HepG2 (cell line): ENCODE measurements around the gene ANKS4B. TPM values are rescaled to one million over a fixed set of nuclear protein-coding genes. Genes with fewer than 3 reads are reported as not detected.

Experiments used
- ATAC-seq: fragments of 200-7000 bp; cut with Tn5 transposase; 3 replicates; pipeline ENCODE4 v1.9.1; 2020; ENCODE audit warnings: mild to moderate bottlenecking, moderate library complexity
- BruUV-seq: library from RNA; stranded (reverse); fragments of 400-500 nt; replicated peaks from 2 replicates; lab custom pipeline; 2021; lab: Mats Ljungman, UMichigan
- CTCF ChIA-PET: fragments of 300-600 bp; formaldehyde crosslinking; extraction: SDS; loops from one replicate; lab custom pipeline; 2021; ENCODE audit warnings: low total read pairs, inconsistent platforms, low intra/inter-chr PET ratio; lab: Yijun Ruan, JAX
- POLR2A ChIA-PET: fragments of 350-600 bp; sonication (Branson Sonifier 250); formaldehyde crosslinking; loops from one replicate; lab custom pipeline; 2020; ENCODE audit warnings: antibody characterized with exemption, inconsistent platforms; lab: Yijun Ruan, JAX
- DNase-seq: peaks from one replicate; pipeline ENCODE4 v3.0.0-alpha.2; 2015; ENCODE audit warnings: low spot score
- FAIRE-seq: peaks from 3 replicates; lab custom pipeline; 2011; peaks lifted over from hg19 to GRCh38; lab: Jason Lieb, UNC
- H2AFZ ChIP-seq: one replicate; pipeline ENCODE4 v1.6.1; 2011; ENCODE audit warnings: low read length, inconsistent platforms
- H3K27ac ChIP-seq: fragments of 300-600 bp; 3 replicates; pipeline ENCODE4 v1.8.0; 2011; ENCODE audit warnings: mixed run types, mild to moderate bottlenecking, mixed read lengths, low read length, inconsistent platforms; ENCODE audit not compliant: insufficient read depth; ENCODE audit errors: extremely low read length
- H3K27me3 ChIP-seq, 2 experiments: fragments of 200-600 bp in 1 of 2; 2 replicates in 1 of 2; 3 replicates in 1 of 2; pipeline versions ENCODE4 v1.6.0 to v1.8.0; 2011; ENCODE audit warnings: low read length in 2 of 2, mild to moderate bottlenecking in 2 of 2, moderate library complexity in 2 of 2, inconsistent platforms in 1 of 2; ENCODE audit not compliant: insufficient read depth in 2 of 2, control insufficient read depth in 1 of 2
- H3K36me3 ChIP-seq, 2 experiments: fragments of 200-600 bp in 1 of 2; replicated peaks in 1 of 2; 2 replicates in 1 of 2; 3 replicates in 1 of 2; pipeline versions ENCODE4 v1.5.1 to v1.8.0; 2011; ENCODE audit warnings: low read length in 2 of 2, inconsistent platforms in 1 of 2; ENCODE audit not compliant: insufficient read depth in 2 of 2, control insufficient read depth in 1 of 2
- H3K4me1 ChIP-seq: 2 replicates; pipeline ENCODE4 v1.5.1; 2012; ENCODE audit warnings: low read length, inconsistent platforms; ENCODE audit not compliant: insufficient read depth
- H3K4me2 ChIP-seq: 2 replicates; pipeline ENCODE4 v1.6.0; 2011; ENCODE audit warnings: low read depth, low read length, inconsistent platforms
- H3K4me3 ChIP-seq, 3 experiments: fragments of 200-600 bp in 1 of 3; sonication (generic), shearing (Covaris generic) in 1 of 3; replicated peaks in 1 of 3; 2 replicates each; pipeline ENCODE4 v1.5.1; 2011 to 2016; ENCODE audit warnings: low read length in 3 of 3, inconsistent platforms in 2 of 3, low read depth in 2 of 3, mild to moderate bottlenecking in 2 of 3, control low read depth in 1 of 3, mixed read lengths in 1 of 3; ENCODE audit not compliant: insufficient read depth in 1 of 3
- H3K79me2 ChIP-seq: one replicate; pipeline ENCODE4 v1.6.1; 2011; ENCODE audit warnings: low read length, inconsistent platforms; ENCODE audit not compliant: insufficient read depth
- H3K9ac ChIP-seq: 2 replicates; pipeline ENCODE4 v1.6.0; 2011; ENCODE audit warnings: mild to moderate bottlenecking, low read depth, low read length, inconsistent platforms; ENCODE audit not compliant: insufficient read depth
- H3K9me3 ChIP-seq: 2 replicates; pipeline ENCODE4 v1.5.1; 2012; ENCODE audit warnings: mild to moderate bottlenecking, low read length
- H4K20me1 ChIP-seq: 2 replicates; pipeline ENCODE4 v1.6.0; 2011; ENCODE audit warnings: inconsistent platforms, mild to moderate bottlenecking, low read length, moderate library complexity; ENCODE audit not compliant: insufficient read depth
- CBX2 ChIP-seq, 2 experiments: fragments of 200-600 bp in 1 of 2; sonication (generic); formaldehyde crosslinking in 1 of 2; IDR thresholded peaks; 2 replicates each; pipeline versions ENCODE4 v1.7.0 to v1.8.1; 2018 to 2022; ENCODE audit warnings: low read depth in 2 of 2, low read length in 1 of 2, mild to moderate bottlenecking in 1 of 2, missing genetic modification reagents in 1 of 2
- HCFC1 ChIP-seq: fragments of 150-350 bp; IDR thresholded peaks from 2 replicates; pipeline ENCODE4 v1.6.1; 2014; ENCODE audit warnings: low read depth, low read length
- MAFG ChIP-seq: sonication (generic); formaldehyde crosslinking; IDR thresholded peaks from 2 replicates; pipeline ENCODE4 v1.5.1; 2020; ENCODE audit warnings: mild to moderate bottlenecking, missing genetic modification reagents
- NFIC ChIP-seq: IDR thresholded peaks from 2 replicates; pipeline ENCODE4 v1.6.1; 2012; ENCODE audit warnings: mild to moderate bottlenecking, low read length, inconsistent platforms
- TEAD3 ChIP-seq: optimal IDR thresholded peaks from 2 replicates; pipeline ENCODE3; 2016; ENCODE audit warnings: borderline replicate concordance
- YEATS2 ChIP-seq: sonication (generic); formaldehyde crosslinking; IDR thresholded peaks from 2 replicates; pipeline ENCODE4 v1.4.0; 2020; ENCODE audit warnings: missing genetic modification reagents, borderline replicate concordance
- ZFP62 ChIP-seq: sonication (generic); formaldehyde crosslinking; IDR thresholded peaks from 2 replicates; pipeline ENCODE4 v1.4.0; 2020; ENCODE audit warnings: missing genetic modification reagents
- ZMYM4 ChIP-seq: sonication (generic); formaldehyde crosslinking; IDR thresholded peaks from 2 replicates; pipeline ENCODE4 v1.8.1; 2023; ENCODE audit warnings: mild to moderate bottlenecking, missing genetic modification reagents
- ZNF335 ChIP-seq: sonication (generic); formaldehyde crosslinking; IDR thresholded peaks from 2 replicates; pipeline ENCODE4 v1.4.0; 2020; ENCODE audit warnings: missing genetic modification reagents
- ZNF550 ChIP-seq: sonication (generic); formaldehyde crosslinking; IDR thresholded peaks from 2 replicates; pipeline ENCODE4 v1.4.0; 2020; ENCODE audit warnings: mild to moderate bottlenecking, missing genetic modification reagents, borderline replicate concordance
- ZSCAN22 ChIP-seq: sonication (generic); formaldehyde crosslinking; IDR thresholded peaks from 2 replicates; pipeline ENCODE4 v1.4.0; 2020; ENCODE audit warnings: mild to moderate bottlenecking, missing genetic modification reagents
- WGBS: methylation state at CpG from one replicate; pipeline ENCODE4 v1.1.6; 2017; ENCODE audit warnings: low lambda C conversion rate; 5-methylcytosine and 5-hydroxymethylcytosine counted together
- in situ Hi-C: cut with HindIII; loops from 2 replicates; pipeline ENCODE4 v1.10.0; 2017; ENCODE audit warnings: low pct_unique_long_range_greater_than_20kb; ENCODE audit not compliant: extremely low pct_ligation_motif_present
- intact Hi-C: fragments of 100-400 bp; cut with micrococcal nuclease; formaldehyde crosslinking; loops from one replicate; pipeline ENCODE4 v1.10.0; 2022; ENCODE audit not compliant: unreplicated experiment
- polyA plus RNA-seq, 8 experiments: library from polyadenylated mRNA; depleted of rRNA in 3 of 8; stranded (reverse) in 7 of 8; unstranded in 1 of 8; fragments of >200 nt; fragmentation: Illumina TruSeq in 4 of 8; extraction: Trizol in 4 of 8; gene quantifications; 2 replicates each; pipeline versions ENCODE4 v1.2.1 to v1.2.3, GENCODE V29; 2011 to 2016; ENCODE audit warnings: low read depth in 4 of 8, missing spikeins in 1 of 8, mixed read lengths in 1 of 8; ENCODE audit not compliant: insufficient read depth in 1 of 8
- total RNA-seq, 5 experiments: library from RNA; depleted of rRNA; stranded (reverse); fragments of >200 nt; fragmentation: Illumina TruSeq; extraction: Trizol; gene quantifications; 2 replicates each; pipeline ENCODE4 v1.2.3, GENCODE V29; 2016; ENCODE audit warnings: low read depth in 1 of 5
- TF ChIP-seq, protein P1 (sequence below): sonication (generic); formaldehyde crosslinking; IDR thresholded peaks from 2 replicates; pipeline ENCODE4 v1.4.0; 2020; ENCODE audit warnings: missing genetic modification reagents, low read depth, mild to moderate bottlenecking, borderline replicate concordance
- TF ChIP-seq, protein P2 (sequence below): sonication (generic); formaldehyde crosslinking; IDR thresholded peaks from 2 replicates; pipeline ENCODE4 v1.4.0; 2020; ENCODE audit warnings: missing genetic modification reagents
- TF ChIP-seq, protein P3 (sequence below): sonication (generic); formaldehyde crosslinking; IDR thresholded peaks from 2 replicates; pipeline ENCODE4 v1.4.0; 2020; ENCODE audit warnings: low read depth, mild to moderate bottlenecking, missing genetic modification reagents
- TF ChIP-seq, protein P4 (sequence below): sonication (generic); formaldehyde crosslinking; IDR thresholded peaks from 2 replicates; pipeline ENCODE4 v1.5.1; 2020; ENCODE audit warnings: missing genetic modification reagents, mild to moderate bottlenecking, borderline replicate concordance
- TF ChIP-seq, protein P5 (sequence below): sonication (generic); formaldehyde crosslinking; conservative IDR thresholded peaks from 2 replicates; pipeline ENCODE4 v1.4.0; 2020; ENCODE audit warnings: missing genetic modification reagents

ANKS4B gene
- total and polyA plus RNA-seq, 2 of the 13 experiments (the other 11 are each of a cell fraction or from before 2014, with no cell fraction given): 6.5 to 30.0 TPM

DNA sequence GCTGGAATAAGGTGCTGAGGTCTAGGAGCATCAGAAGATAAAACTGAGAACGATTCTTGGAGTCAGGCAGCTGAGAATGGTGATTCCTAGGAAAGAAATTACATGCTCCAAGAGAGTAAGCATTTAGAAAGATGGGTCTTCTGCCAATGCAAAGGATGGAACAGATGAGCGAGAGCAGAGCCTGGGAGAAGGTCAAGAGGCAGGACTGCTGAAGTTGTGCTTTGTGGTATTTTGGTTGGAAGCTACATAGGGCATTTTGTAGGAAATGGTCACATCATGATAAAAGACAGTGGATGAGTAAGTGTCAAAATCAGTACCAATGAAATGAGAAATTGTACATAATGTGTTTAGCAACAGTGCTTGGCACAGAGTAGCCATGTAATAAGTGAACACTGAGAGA is 46.0 kb downstream of the ANKS4B start:
- POLR2A ChIA-PET: interaction anchor here (1.3 kb wide), 1 partner anchor 18 kb away, joined by 6 read pairs; no protein-coding TSS in a partner anchor
- Histone ChIP-seq H3K79me2 (no peaks in the 10 kb centered on the region), H2AFZ (no peak overlapping the region), H3K4me2 (no peak overlapping the region), H3K9ac (no peak overlapping the region), H4K20me1 (no peaks in the 10 kb centered on the region), H3K4me1 (peaks cover 29% of the 10 kb centered on the region), H3K27me3 (peaks cover 0 to 28% of the 10 kb centered on the region in 2 experiments; a peak in 4 of 5 replicates), H3K4me3 (no peak overlapping the region), H3K27ac (no peak overlapping the region), H3K9me3 (no peaks in the 10 kb centered on the region), H3K36me3 (no peaks in the 10 kb centered on the region)
- intact Hi-C loops (loop anchor here (5.0 kb wide), 1 partner anchor 47 kb away; the partner anchor contains the start of gene ANKS4B), in situ Hi-C loops (loop anchor here (5.0 kb wide), 1 partner anchor 92 kb away; no protein-coding TSS in a partner anchor)
- TF ChIP-seq MAFG (CRISPR knock-in tag): no peak
- no peak for TF ChIP-seq YEATS2 (CRISPR knock-in tag)
- TF ChIP-seq ZSCAN22: no peak
- TF ChIP-seq ZNF550 (CRISPR knock-in tag): no peak
- TF ChIP-seq, protein P1, sequence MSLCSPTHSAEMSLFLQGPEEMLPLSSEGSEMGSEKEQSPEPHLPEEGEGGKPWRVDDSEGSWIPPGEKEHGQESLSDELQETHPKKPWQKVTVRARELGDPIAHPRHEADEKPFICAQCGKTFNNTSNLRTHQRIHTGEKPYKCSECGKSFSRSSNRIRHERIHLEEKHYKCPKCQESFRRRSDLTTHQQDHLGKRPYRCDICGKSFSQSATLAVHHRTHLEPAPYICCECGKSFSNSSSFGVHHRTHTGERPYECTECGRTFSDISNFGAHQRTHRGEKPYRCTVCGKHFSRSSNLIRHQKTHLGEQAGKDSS (CRISPR knock-in tag): no peak
- TF ChIP-seq HCFC1: no peak
- TF ChIP-seq, protein P2, sequence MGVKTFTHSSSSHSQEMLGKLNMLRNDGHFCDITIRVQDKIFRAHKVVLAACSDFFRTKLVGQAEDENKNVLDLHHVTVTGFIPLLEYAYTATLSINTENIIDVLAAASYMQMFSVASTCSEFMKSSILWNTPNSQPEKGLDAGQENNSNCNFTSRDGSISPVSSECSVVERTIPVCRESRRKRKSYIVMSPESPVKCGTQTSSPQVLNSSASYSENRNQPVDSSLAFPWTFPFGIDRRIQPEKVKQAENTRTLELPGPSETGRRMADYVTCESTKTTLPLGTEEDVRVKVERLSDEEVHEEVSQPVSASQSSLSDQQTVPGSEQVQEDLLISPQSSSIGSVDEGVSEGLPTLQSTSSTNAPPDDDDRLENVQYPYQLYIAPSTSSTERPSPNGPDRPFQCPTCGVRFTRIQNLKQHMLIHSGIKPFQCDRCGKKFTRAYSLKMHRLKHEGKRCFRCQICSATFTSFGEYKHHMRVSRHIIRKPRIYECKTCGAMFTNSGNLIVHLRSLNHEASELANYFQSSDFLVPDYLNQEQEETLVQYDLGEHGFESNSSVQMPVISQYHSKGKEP: no peak
- TF ChIP-seq CBX2 (IDR thresholded peaks at IDR 0.05; ENCODE audit: low read depth, low read length): no peak
- TF ChIP-seq CBX2 (CRISPR knock-in tag; IDR thresholded peaks at IDR 0.05; ENCODE audit: low read depth): no peak
- TF ChIP-seq, protein P3, sequence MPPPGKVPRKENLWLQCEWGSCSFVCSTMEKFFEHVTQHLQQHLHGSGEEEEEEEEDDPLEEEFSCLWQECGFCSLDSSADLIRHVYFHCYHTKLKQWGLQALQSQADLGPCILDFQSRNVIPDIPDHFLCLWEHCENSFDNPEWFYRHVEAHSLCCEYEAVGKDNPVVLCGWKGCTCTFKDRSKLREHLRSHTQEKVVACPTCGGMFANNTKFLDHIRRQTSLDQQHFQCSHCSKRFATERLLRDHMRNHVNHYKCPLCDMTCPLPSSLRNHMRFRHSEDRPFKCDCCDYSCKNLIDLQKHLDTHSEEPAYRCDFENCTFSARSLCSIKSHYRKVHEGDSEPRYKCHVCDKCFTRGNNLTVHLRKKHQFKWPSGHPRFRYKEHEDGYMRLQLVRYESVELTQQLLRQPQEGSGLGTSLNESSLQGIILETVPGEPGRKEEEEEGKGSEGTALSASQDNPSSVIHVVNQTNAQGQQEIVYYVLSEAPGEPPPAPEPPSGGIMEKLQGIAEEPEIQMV (CRISPR knock-in tag): no peak
- TF ChIP-seq, protein P4, sequence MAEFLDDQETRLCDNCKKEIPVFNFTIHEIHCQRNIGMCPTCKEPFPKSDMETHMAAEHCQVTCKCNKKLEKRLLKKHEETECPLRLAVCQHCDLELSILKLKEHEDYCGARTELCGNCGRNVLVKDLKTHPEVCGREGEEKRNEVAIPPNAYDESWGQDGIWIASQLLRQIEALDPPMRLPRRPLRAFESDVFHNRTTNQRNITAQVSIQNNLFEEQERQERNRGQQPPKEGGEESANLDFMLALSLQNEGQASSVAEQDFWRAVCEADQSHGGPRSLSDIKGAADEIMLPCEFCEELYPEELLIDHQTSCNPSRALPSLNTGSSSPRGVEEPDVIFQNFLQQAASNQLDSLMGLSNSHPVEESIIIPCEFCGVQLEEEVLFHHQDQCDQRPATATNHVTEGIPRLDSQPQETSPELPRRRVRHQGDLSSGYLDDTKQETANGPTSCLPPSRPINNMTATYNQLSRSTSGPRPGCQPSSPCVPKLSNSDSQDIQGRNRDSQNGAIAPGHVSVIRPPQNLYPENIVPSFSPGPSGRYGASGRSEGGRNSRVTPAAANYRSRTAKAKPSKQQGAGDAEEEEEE (CRISPR knock-in tag): no peak
- TF ChIP-seq, protein P5, sequence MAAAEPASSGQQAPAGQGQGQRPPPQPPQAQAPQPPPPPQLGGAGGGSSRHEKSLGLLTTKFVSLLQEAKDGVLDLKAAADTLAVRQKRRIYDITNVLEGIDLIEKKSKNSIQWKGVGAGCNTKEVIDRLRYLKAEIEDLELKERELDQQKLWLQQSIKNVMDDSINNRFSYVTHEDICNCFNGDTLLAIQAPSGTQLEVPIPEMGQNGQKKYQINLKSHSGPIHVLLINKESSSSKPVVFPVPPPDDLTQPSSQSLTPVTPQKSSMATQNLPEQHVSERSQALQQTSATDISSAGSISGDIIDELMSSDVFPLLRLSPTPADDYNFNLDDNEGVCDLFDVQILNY (CRISPR knock-in tag): no peak
- TF ChIP-seq ZFP62 (CRISPR knock-in tag): no peak
- TF ChIP-seq ZNF335 (CRISPR knock-in tag): no peak
- TF ChIP-seq TEAD3: no peak
- TF ChIP-seq ZMYM4 (CRISPR knock-in tag): no peak
- TF ChIP-seq NFIC: no peak
- ATAC-seq (no peak), DNase-seq (no peak), FAIRE-seq (no peak)
- CTCF ChIA-PET: interaction anchor here (3.9 kb wide), 1 partner anchor 90 kb away, joined by 58 read pairs; no protein-coding TSS in a partner anchor
- 42% methylated on average over 2 of the region's 2 CpGs for WGBS
- BruUV-seq: no TSS peak
